Type B pancreatic cell (in vitro differentiated cells): ENCODE data around the gene NDUFS2. TPM values are rescaled to one million over a fixed set of nuclear protein-coding genes. Genes with fewer than 3 reads are reported as not detected.
A peak's percentile ranks its signal among the peaks of the same experiment; 100 is the strongest.
"Not testable (repeated sequence)": the region's sequence is repeated elsewhere in the genome, so short reads cannot be mapped to it uniquely, and the experiment has no call there.

Experiments
- DNase-seq: peaks from one replicate; pipeline ENCODE4 v3.0.0; 2021; ENCODE audit warnings: mixed read lengths; ENCODE audit not compliant: unreplicated experiment; ENCODE audit errors: extremely low spot score
- H3K27ac Mint-ChIP-seq: 2 replicates; pipeline ENCODE4 v1.8.0; 2021; ENCODE audit warnings: mild to moderate bottlenecking, mixed read lengths
- H3K27me3 Mint-ChIP-seq: 2 replicates; pipeline ENCODE4 v1.8.0; 2021; ENCODE audit warnings: mixed read lengths
- H3K36me3 Mint-ChIP-seq: 2 replicates; pipeline ENCODE4 v1.8.0; 2021; ENCODE audit warnings: mixed read lengths
- H3K4me1 Mint-ChIP-seq: one replicate; pipeline ENCODE4 v1.8.0; 2021; ENCODE audit warnings: mixed read lengths; ENCODE audit not compliant: unreplicated experiment
- H3K4me3 Mint-ChIP-seq: 2 replicates; pipeline ENCODE4 v1.8.0; 2021; ENCODE audit warnings: mild to moderate bottlenecking, mixed read lengths
- H3K9me3 Mint-ChIP-seq: 2 replicates; pipeline ENCODE4 v1.8.0; 2021; ENCODE audit warnings: mixed read lengths
- total RNA-seq: library from RNA; stranded (reverse); gene quantifications from 2 replicates; pipeline ENCODE4 v1.2.1, GENCODE V29; 2021; ENCODE audit warnings: low replicate concordance
- TF ChIP-seq, protein P1 (sequence below): fragments of 200-600 bp; sonication (generic); conservative IDR thresholded peaks from 2 replicates; pipeline ENCODE4 v1.5.0; 2021; ENCODE audit warnings: antibody characterized with exemption, mild to moderate bottlenecking

NDUFS2 gene
- total RNA-seq, 1 donor from 2014 or later = 93.1 TPM

DNA sequence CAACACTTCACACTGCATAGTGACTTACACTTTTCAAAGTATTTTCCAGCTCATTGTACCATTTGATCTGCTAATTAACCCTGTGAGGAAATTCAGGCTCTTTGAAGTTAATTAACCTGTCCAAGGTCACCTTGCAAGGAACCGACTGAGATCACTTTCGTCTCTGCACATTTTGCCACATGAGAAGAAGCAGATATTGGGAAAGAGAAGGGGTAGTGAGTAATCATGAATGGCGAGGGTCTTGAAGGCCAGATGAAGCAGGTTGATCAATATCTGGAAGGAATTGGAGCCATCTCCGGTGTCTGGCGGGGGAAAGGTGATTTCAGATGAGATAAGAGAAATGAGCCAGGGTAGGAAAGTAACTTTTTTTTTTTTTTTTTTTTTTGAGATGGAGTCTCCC is 17.8 kb downstream of the NDUFS2 start:
- Mint-ChIP-seq H3K36me3 (peaks cover 3% of the 10 kb centered on the region), H3K4me3 (no peak overlapping the region), H3K27ac (no peak overlapping the region), H3K4me1 (peaks cover 9% of the 10 kb centered on the region), H3K27me3 (peaks cover 5% of the 10 kb centered on the region), H3K9me3 (no peaks in the 10 kb centered on the region)
- no peak for DNase-seq
- TF ChIP-seq, protein P1, sequence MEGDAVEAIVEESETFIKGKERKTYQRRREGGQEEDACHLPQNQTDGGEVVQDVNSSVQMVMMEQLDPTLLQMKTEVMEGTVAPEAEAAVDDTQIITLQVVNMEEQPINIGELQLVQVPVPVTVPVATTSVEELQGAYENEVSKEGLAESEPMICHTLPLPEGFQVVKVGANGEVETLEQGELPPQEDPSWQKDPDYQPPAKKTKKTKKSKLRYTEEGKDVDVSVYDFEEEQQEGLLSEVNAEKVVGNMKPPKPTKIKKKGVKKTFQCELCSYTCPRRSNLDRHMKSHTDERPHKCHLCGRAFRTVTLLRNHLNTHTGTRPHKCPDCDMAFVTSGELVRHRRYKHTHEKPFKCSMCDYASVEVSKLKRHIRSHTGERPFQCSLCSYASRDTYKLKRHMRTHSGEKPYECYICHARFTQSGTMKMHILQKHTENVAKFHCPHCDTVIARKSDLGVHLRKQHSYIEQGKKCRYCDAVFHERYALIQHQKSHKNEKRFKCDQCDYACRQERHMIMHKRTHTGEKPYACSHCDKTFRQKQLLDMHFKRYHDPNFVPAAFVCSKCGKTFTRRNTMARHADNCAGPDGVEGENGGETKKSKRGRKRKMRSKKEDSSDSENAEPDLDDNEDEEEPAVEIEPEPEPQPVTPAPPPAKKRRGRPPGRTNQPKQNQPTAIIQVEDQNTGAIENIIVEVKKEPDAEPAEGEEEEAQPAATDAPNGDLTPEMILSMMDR = no peak

DNA sequence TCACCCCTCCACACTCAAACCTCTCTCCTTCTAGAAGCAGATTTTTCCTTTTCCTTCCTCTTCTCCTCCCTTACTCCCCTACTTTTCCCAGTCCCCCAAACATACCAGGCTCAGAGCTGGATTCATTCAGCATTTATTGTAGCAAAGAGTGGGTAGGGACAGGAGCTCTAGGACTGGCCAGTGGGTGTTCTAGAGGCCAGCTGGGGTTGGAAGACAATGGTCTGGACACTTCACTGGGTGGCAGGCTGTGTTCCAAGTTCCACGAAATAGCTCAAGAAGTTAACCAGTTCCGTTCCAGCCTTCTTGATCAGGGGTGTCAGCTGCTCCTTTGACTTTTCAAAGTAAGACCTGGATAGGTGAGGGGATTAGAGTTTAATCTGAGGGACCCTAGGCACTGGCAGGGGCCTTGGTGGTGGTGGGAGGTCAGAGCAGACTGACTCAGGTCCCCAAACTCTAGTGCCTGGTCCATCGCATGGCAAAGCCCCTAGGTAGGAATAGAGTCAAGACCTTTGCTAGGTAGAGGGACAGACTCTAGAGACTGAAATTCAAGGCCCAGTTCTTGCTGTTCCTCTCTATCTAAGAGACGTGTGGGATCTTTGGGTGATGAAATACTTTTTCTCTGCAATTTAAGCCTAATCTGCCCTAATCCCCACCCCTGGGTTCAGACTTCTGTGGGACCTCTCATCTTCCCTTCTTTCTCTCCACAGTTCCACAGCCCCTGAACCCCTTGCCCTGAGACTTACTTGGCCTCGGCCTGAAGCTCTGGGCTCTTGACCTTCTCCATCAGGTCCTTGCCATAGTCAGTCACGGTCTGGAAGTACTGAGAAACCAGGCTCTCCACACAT is 20.2 kb downstream of the NDUFS2 start:
- no peaks in the 10 kb centered on the region for H3K9me3 Mint-ChIP-seq
- DNase-seq = no peak
- TF ChIP-seq, protein P1 = no peak
- peaks cover 5% of the 10 kb centered on the region for H3K27me3 Mint-ChIP-seq
- peaks cover under 1% of the 10 kb centered on the region for H3K36me3 Mint-ChIP-seq
- no peak overlapping the region for H3K27ac Mint-ChIP-seq
- peaks cover 17% of the 10 kb centered on the region for H3K4me1 Mint-ChIP-seq
- H3K4me3 Mint-ChIP-seq = no peak overlapping the region

DNA sequence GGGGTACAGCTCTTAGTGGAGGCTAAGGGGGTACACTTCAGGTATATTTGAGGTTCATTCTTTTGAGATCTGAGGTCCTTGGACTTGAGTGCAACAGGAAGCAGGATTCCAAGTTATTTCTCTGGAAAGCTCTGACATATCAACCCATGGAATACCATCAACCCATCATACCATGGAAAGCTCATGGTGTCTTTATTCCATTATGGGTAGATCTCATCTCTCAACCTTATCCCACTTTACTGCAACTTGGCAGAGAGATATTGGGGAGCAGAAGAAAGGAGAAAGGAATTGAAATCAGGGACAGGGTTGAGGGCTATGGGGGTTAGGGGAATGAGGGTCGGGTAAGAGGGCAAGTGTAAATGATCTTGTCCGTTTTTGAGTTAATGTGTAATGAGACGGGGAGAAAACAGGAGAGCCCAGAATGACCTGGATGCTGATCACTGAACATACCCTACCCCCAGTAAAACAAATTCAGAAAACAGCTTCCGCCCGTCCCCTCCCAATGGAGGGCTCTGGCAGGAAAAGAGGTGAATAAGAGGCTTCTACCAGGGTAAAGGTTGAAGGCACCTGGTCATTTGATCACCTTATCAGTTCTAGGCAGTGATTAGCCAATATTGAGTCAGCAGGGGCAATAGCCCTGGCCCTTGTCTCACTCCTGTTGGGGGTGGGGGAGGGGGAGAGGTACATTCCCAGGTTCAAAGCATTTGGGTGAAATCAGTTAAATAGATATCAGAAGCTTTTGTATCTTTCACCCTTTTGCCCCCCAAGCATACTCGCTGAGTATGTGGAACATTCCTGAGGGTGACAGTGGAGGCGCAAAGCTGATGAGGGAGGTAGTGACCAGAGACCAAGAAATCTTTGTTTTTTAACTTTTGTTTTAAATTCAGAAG is 21.9 kb downstream of the NDUFS2 start:
- Mint-ChIP-seq H3K4me3 (peak overlapping the region; percentile 15), H3K36me3 (peaks cover 4% of the 10 kb centered on the region), H3K9me3 (no peaks in the 10 kb centered on the region), H3K27ac (peak overlapping the region; percentile 75), H3K4me1 (peaks cover 25% of the 10 kb centered on the region), H3K27me3 (peaks cover 5% of the 10 kb centered on the region)
- TF ChIP-seq, protein P1 = no peak
- DNase-seq = no peak

DNA sequence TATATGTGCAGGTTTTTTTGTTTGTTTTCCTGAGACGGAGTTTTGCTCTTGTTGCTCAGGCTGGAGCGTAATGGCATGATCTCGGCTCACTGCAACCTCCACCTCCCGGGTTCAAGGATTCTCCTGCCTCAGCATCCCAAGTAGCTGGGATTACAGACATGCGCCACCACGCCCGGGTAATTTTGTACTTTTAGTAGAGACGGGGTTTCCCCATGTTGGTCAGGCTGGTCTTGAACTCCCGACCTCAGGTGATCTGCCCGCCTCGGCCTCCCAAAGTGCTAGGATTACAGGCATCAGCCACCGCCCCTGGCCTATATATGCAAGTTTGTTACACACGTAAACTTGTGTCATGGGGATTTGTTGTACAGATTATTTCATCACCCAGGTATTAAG is 22.5 kb downstream of the NDUFS2 start:
- H3K27me3 Mint-ChIP-seq, H3K4me3 Mint-ChIP-seq, DNase-seq, H3K9me3 Mint-ChIP-seq, H3K36me3 Mint-ChIP-seq: not testable (repeated sequence)
- Mint-ChIP-seq H3K27ac (peak overlapping the region; percentile 75), H3K4me1 (peaks cover 25% of the 10 kb centered on the region)

DNA sequence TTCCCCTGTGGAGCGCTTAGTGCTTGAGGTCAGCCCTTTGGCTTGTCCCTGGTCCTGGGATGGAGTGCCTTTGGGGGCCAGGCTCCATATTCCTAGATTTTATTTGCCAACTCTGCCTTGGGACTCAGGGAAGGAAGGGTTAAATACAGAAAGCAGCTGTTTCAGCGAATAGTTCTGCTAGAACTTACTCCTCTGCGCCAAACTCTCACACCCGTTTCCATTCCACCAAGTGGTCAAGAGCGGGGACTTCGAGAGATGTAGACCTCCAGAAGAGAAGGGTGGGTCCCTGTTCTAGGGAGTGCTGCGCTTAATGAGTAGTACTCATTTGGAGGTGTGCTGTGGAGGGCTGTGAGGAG is 23.0 kb downstream of the NDUFS2 start:
- H3K9me3 Mint-ChIP-seq = no peaks in the 10 kb centered on the region
- H3K4me1 Mint-ChIP-seq = peaks cover 25% of the 10 kb centered on the region
- TF ChIP-seq, protein P1 = no peak
- peak overlapping the region; percentile 100 for H3K4me3 Mint-ChIP-seq
- peaks cover 5% of the 10 kb centered on the region for H3K27me3 Mint-ChIP-seq
- peak overlapping the region; percentile 96 for H3K27ac Mint-ChIP-seq
- no peak for DNase-seq
- H3K36me3 Mint-ChIP-seq = peaks cover 4% of the 10 kb centered on the region
